HepG2 (cell line): Measurements from ENCODE around the gene SYNE1. TPM values are rescaled to one million over a fixed set of nuclear protein-coding genes. Genes with fewer than 3 reads are reported as not detected.

ENCODE experiments used
- ATAC-seq: fragments of 200-7000 bp; cut with Tn5 transposase; 3 replicates; pipeline ENCODE4 v1.9.1; 2020; ENCODE audit warnings: mild to moderate bottlenecking, moderate library complexity
- BruUV-seq: library from RNA; stranded (reverse); fragments of 400-500 nt; replicated peaks from 2 replicates; lab custom pipeline; 2021; lab: Mats Ljungman, UMichigan
- CTCF ChIA-PET: fragments of 300-600 bp; formaldehyde crosslinking; extraction: SDS; loops from one replicate; lab custom pipeline; 2021; ENCODE audit warnings: low total read pairs, inconsistent platforms, low intra/inter-chr PET ratio; lab: Yijun Ruan, JAX
- POLR2A ChIA-PET: fragments of 350-600 bp; sonication (Branson Sonifier 250); formaldehyde crosslinking; loops from one replicate; lab custom pipeline; 2020; ENCODE audit warnings: antibody characterized with exemption, inconsistent platforms; lab: Yijun Ruan, JAX
- DNase-seq: peaks from one replicate; pipeline ENCODE4 v3.0.0-alpha.2; 2015; ENCODE audit warnings: low spot score
- FAIRE-seq: peaks from 3 replicates; lab custom pipeline; 2011; peaks lifted over from hg19 to GRCh38; lab: Jason Lieb, UNC
- H2AFZ ChIP-seq: one replicate; pipeline ENCODE4 v1.6.1; 2011; ENCODE audit warnings: low read length, inconsistent platforms
- H3K27ac ChIP-seq: fragments of 300-600 bp; 3 replicates; pipeline ENCODE4 v1.8.0; 2011; ENCODE audit warnings: mixed run types, mild to moderate bottlenecking, mixed read lengths, low read length, inconsistent platforms; ENCODE audit not compliant: insufficient read depth; ENCODE audit errors: extremely low read length
- H3K27me3 ChIP-seq, 2 experiments: fragments of 200-600 bp in 1 of 2; 2 replicates in 1 of 2; 3 replicates in 1 of 2; pipeline versions ENCODE4 v1.6.0 to v1.8.0; 2011; ENCODE audit warnings: low read length in 2 of 2, mild to moderate bottlenecking in 2 of 2, moderate library complexity in 2 of 2, inconsistent platforms in 1 of 2; ENCODE audit not compliant: insufficient read depth in 2 of 2, control insufficient read depth in 1 of 2
- H3K36me3 ChIP-seq, 2 experiments: fragments of 200-600 bp in 1 of 2; replicated peaks in 1 of 2; 2 replicates in 1 of 2; 3 replicates in 1 of 2; pipeline versions ENCODE4 v1.5.1 to v1.8.0; 2011; ENCODE audit warnings: low read length in 2 of 2, inconsistent platforms in 1 of 2; ENCODE audit not compliant: insufficient read depth in 2 of 2, control insufficient read depth in 1 of 2
- H3K4me1 ChIP-seq: 2 replicates; pipeline ENCODE4 v1.5.1; 2012; ENCODE audit warnings: low read length, inconsistent platforms; ENCODE audit not compliant: insufficient read depth
- H3K4me2 ChIP-seq: 2 replicates; pipeline ENCODE4 v1.6.0; 2011; ENCODE audit warnings: low read depth, low read length, inconsistent platforms
- H3K4me3 ChIP-seq, 3 experiments: fragments of 200-600 bp in 1 of 3; sonication (generic), shearing (Covaris generic) in 1 of 3; replicated peaks in 1 of 3; 2 replicates each; pipeline ENCODE4 v1.5.1; 2011 to 2016; ENCODE audit warnings: low read length in 3 of 3, inconsistent platforms in 2 of 3, low read depth in 2 of 3, mild to moderate bottlenecking in 2 of 3, control low read depth in 1 of 3, mixed read lengths in 1 of 3; ENCODE audit not compliant: insufficient read depth in 1 of 3
- H3K79me2 ChIP-seq: one replicate; pipeline ENCODE4 v1.6.1; 2011; ENCODE audit warnings: low read length, inconsistent platforms; ENCODE audit not compliant: insufficient read depth
- H3K9ac ChIP-seq: 2 replicates; pipeline ENCODE4 v1.6.0; 2011; ENCODE audit warnings: mild to moderate bottlenecking, low read depth, low read length, inconsistent platforms; ENCODE audit not compliant: insufficient read depth
- H3K9me3 ChIP-seq: 2 replicates; pipeline ENCODE4 v1.5.1; 2012; ENCODE audit warnings: mild to moderate bottlenecking, low read length
- H4K20me1 ChIP-seq: 2 replicates; pipeline ENCODE4 v1.6.0; 2011; ENCODE audit warnings: inconsistent platforms, mild to moderate bottlenecking, low read length, moderate library complexity; ENCODE audit not compliant: insufficient read depth
- BCLAF1 ChIP-seq: fragments of 450-650 bp; IDR thresholded peaks from 2 replicates; pipeline ENCODE4 v1.6.1; 2017; ENCODE audit warnings: mild to moderate bottlenecking
- EZH2 ChIP-seq: conservative IDR thresholded peaks from 2 replicates; pipeline ENCODE4 v1.6.1; 2012; ENCODE audit warnings: mild to moderate bottlenecking, low read depth, low read length, moderate library complexity
- GABPB1 ChIP-seq: IDR thresholded peaks from 2 replicates; pipeline ENCODE4 v1.6.1; 2016; ENCODE audit warnings: mild to moderate bottlenecking, missing genetic modification reagents, moderate library complexity, missing compliant biosample characterization
- HMG20A ChIP-seq: IDR thresholded peaks from 2 replicates; pipeline ENCODE4 v1.6.1; 2016; ENCODE audit warnings: borderline replicate concordance
- KAT8 ChIP-seq: IDR thresholded peaks from 2 replicates; pipeline ENCODE4 v1.6.1; 2016; ENCODE audit warnings: missing genetic modification reagents, missing compliant biosample characterization
- KDM2A ChIP-seq: sonication (generic); formaldehyde crosslinking; IDR thresholded peaks from 2 replicates; pipeline ENCODE4 v1.4.0; 2020; ENCODE audit warnings: low read depth, missing genetic modification reagents, borderline replicate concordance
- KLF12 ChIP-seq: sonication (generic); formaldehyde crosslinking; IDR thresholded peaks from 2 replicates; pipeline ENCODE4 v1.4.0; 2020; ENCODE audit warnings: missing genetic modification reagents, borderline replicate concordance
- MIER2 ChIP-seq: IDR thresholded peaks from 2 replicates; pipeline ENCODE4 v1.6.1; 2016; ENCODE audit warnings: missing biosample characterization, missing genetic modification reagents
- MXD1 ChIP-seq: sonication (generic); formaldehyde crosslinking; IDR thresholded peaks from 2 replicates; pipeline ENCODE4 v1.4.0; 2020; ENCODE audit warnings: mild to moderate bottlenecking, missing genetic modification reagents
- TARDBP ChIP-seq: sonication (generic); formaldehyde crosslinking; IDR thresholded peaks from 2 replicates; pipeline ENCODE4 v1.8.0; 2022; ENCODE audit warnings: mild to moderate bottlenecking, missing genetic modification reagents
- TFAP4 ChIP-seq: sonication (generic); IDR thresholded peaks from 2 replicates; pipeline ENCODE4 v1.6.1; 2016; ENCODE audit warnings: low read depth, borderline replicate concordance
- ZBTB20 ChIP-seq: sonication (generic); formaldehyde crosslinking; IDR thresholded peaks from 2 replicates; pipeline ENCODE4 v1.8.1; 2023; ENCODE audit warnings: missing genetic modification reagents, low read depth, mild to moderate bottlenecking, borderline replicate concordance
- ZNF614 ChIP-seq: IDR thresholded peaks from 2 replicates; pipeline ENCODE4 v1.6.1; 2018; ENCODE audit warnings: missing biosample characterization, missing genetic modification reagents, inconsistent platforms, borderline replicate concordance
- ZNF713 ChIP-seq: sonication (generic); formaldehyde crosslinking; IDR thresholded peaks from 2 replicates; pipeline ENCODE4 v1.4.0; 2020; ENCODE audit warnings: mild to moderate bottlenecking, missing genetic modification reagents
- ZNF776 ChIP-seq: sonication (generic); formaldehyde crosslinking; IDR thresholded peaks from 2 replicates; pipeline ENCODE4 v1.4.0; 2020; ENCODE audit warnings: mild to moderate bottlenecking, missing genetic modification reagents
- ZNF777 ChIP-seq: sonication (generic); formaldehyde crosslinking; IDR thresholded peaks from 2 replicates; pipeline ENCODE4 v1.4.0; 2020; ENCODE audit warnings: missing genetic modification reagents
- ZNF788 ChIP-seq: sonication (generic); formaldehyde crosslinking; IDR thresholded peaks from 2 replicates; pipeline ENCODE4 v1.5.0; 2020; ENCODE audit warnings: mild to moderate bottlenecking, missing genetic modification reagents, borderline replicate concordance
- whole genome bisulfite sequencing: methylation state at CpG from one replicate; pipeline ENCODE4 v1.1.6; 2017; ENCODE audit warnings: low lambda C conversion rate; 5-methylcytosine and 5-hydroxymethylcytosine counted together
- in situ Hi-C: cut with HindIII; loops from 2 replicates; pipeline ENCODE4 v1.10.0; 2017; ENCODE audit warnings: low pct_unique_long_range_greater_than_20kb; ENCODE audit not compliant: extremely low pct_ligation_motif_present
- intact Hi-C: fragments of 100-400 bp; cut with micrococcal nuclease; formaldehyde crosslinking; loops from one replicate; pipeline ENCODE4 v1.10.0; 2022; ENCODE audit not compliant: unreplicated experiment
- polyA plus RNA-seq, 8 experiments: library from polyadenylated mRNA; depleted of rRNA in 3 of 8; stranded (reverse) in 7 of 8; unstranded in 1 of 8; fragments of >200 nt; fragmentation: Illumina TruSeq in 4 of 8; extraction: Trizol in 4 of 8; gene quantifications; 2 replicates each; pipeline versions ENCODE4 v1.2.1 to v1.2.3, GENCODE V29; 2011 to 2016; ENCODE audit warnings: low read depth in 4 of 8, missing spikeins in 1 of 8, mixed read lengths in 1 of 8; ENCODE audit not compliant: insufficient read depth in 1 of 8
- total RNA-seq, 5 experiments: library from RNA; depleted of rRNA; stranded (reverse); fragments of >200 nt; fragmentation: Illumina TruSeq; extraction: Trizol; gene quantifications; 2 replicates each; pipeline ENCODE4 v1.2.3, GENCODE V29; 2016; ENCODE audit warnings: low read depth in 1 of 5

SYNE1 gene
- total and polyA plus RNA-seq, 2 of the 13 experiments (the other 11 are each of a cell fraction or from before 2014, with no cell fraction given) = 5.5 to 15.9 TPM

- TF ChIP-seq BCLAF1 (no peak), KDM2A (CRISPR knock-in tag) (no peak), ZNF777 (no peak), EZH2 (no peak)
- TF ChIP-seq, all 625 proteins: peak for 0
Observed at GRCh38 chr6:152295346-152295745, 341.8 kb downstream of the SYNE1 start (continued).

GRCh38 chr6:152293404-152293803 is 343.8 kb downstream of the SYNE1 start:
- Histone ChIP-seq H3K9ac (no peak overlapping the region), H2AFZ (no peak overlapping the region), H3K9me3 (no peaks in the 10 kb centered on the region), H3K4me1 (peaks cover 22% of the 10 kb centered on the region), H3K4me2 (no peak overlapping the region), H3K79me2 (no peaks in the 10 kb centered on the region), H3K4me3 (no peak overlapping the region), H3K27ac (no peak overlapping the region), H3K27me3 (no peaks in the 10 kb centered on the region), H3K36me3 (0 out of 5 replicates have a peak, but pooled peaks cover 0 to 4% of the 10 kb centered on the region in 2 experiments), H4K20me1 (no peaks in the 10 kb centered on the region)
- WGBS = 89% methylated on average over 3 of the region's 3 CpGs
- CTCF ChIA-PET = no interaction called here
- intact Hi-C loops (no loop called here), in situ Hi-C loops (loop anchor here (25.0 kb wide), 1 partner anchor 694 kb away; the partner anchor contains the start of gene FBXO5)
- BruUV-seq = no TSS peak
- POLR2A ChIA-PET = no interaction called here
- DNase-seq = no peak
- no peak for ATAC-seq
- FAIRE-seq = no peak
- TF ChIP-seq TFAP4 (no peak), HMG20A (no peak), ZBTB20 (no peak), MIER2 (CRISPR knock-in tag) (no peak), KAT8 (no peak), GABPB1 (no peak), ZNF614 (no peak), ZNF776 (CRISPR knock-in tag) (no peak), TARDBP (CRISPR knock-in tag) (no peak), KLF12 (no peak), ZNF788 (CRISPR knock-in tag) (no peak), ZNF713 (CRISPR knock-in tag) (no peak), MXD1 (CRISPR knock-in tag) (no peak)
